DMS153 treated with DMSO at 0.1 percent for 48 hours (cell line): ENCODE results near the gene CTTN.
"Not testable (repeated sequence)": the region's sequence is repeated elsewhere in the genome, so short reads cannot be mapped to it uniquely, and the experiment has no call there.

ENCODE experiments used
- DNase-seq: peaks from one replicate; lab custom pipeline; 2025; ENCODE audit not compliant: unreplicated experiment; lab: John Stamatoyannopoulos, UW

CTTN gene

DNA sequence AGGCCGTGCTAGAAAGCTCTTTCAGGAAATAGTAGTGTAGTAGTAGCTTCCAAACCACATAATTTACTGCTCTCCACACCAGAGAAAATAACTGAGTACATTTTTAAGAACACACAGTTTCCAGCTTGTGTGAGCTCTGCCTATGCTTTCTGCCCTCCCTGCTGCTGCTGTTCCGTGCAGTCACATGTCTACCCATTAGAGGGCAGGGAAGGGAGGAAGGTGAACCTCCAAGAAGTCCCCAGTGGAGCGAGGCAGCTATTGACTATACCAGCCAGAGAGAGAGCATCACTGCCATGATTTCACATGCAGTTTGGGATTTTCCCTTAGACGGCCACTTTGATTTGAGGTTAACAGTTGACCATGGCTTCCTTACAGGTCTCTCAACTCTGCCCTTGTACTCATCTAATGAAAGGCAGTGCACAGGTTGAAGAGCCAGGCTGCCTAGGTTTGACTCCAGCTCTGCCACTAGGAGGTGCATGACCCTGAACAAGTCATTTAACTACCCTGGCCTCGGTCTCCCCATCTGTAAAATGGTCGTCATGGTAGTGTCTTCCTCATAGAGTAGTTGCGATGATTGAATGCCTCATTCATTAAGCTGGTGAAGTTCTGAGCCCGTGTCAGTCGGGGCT, 19.7 kb upstream of the CTTN start:
- no peak for DNase-seq

GRCh38 chr11:70381350-70381749, 17.0 kb upstream of the CTTN start:
- DNase-seq: no peak

GRCh38 chr11:70381872-70382861, 16.2 kb upstream of the CTTN start:
- DNase-seq: no peak

- DNase-seq: no peak
Measured at GRCh38 chr11:70383664-70384565, 14.4 kb upstream of the CTTN start.

DNA sequence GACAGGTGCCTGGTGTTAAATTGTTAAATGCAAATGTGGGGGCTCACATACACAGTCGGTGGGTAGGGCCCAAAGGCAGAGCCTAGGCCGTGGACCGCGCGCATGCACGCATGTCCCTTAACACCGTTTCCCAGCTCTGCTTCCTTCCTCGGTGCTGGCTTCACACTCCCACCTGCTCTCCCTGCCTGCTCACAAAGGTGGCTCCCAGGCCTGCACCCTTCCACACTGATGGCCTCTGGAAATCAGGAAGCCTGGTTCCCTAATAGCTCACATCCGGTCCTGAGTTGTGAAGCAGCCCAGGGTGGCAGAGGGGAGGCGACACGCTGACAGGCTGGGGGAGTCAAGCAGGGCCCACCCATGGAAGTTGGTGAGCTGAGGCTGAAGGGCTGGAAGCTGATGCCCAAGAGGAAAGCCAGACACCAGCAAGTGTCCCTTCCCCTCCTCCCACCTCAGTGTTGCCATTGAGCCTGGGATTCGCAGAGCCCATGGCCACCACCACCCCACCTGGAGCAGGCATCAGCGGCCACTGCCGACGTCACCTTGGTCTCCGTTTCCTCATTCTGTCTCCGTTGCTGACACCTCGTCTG, 13.7 kb upstream of the CTTN start:
- no peak for DNase-seq

DNA sequence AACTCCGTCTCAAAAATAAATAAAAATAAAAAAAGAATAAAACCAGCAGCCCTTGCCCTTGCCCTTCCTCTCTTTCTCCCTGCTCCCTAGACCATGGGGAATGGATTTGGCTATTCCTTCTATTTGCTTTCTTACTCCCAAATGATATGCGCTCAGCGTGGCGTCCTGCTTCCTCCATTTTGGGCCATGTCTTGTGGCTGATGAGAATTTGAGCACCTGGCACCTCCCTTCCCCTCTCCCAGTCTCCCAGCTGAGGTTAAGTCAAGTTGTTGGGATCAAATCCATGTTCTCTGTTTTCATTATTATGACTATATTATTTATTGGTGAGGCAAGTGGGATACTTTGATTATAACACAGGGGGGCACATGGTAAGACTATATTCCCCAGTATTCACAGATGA, 10.8 kb upstream of the CTTN start:
- no peak for DNase-seq

- DNase-seq: no peak
Measured at GRCh38 chr11:70389201-70389600, 9.1 kb upstream of the CTTN start.

DNA sequence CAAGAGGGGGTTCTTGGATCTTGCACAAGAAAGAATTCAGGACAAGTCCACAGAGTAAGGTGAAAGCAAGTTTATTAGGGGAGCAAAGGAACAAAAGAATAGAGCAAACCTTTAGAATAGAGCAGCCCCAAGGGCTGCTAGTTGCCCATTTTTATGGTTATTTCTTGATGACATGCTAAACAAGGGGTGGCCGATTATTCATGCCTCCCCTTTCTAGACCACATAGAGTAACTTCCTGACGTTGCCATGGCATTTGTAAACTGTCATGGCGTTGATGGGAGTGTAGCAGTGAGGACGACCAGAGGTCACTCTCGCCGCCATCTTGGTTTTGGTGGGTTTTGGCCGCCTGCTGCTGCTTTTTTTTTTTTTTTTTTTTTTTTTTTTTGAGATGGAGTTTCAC, 7.4 kb upstream of the CTTN start:
- DNase-seq: not testable (repeated sequence)

GRCh38 chr11:70394211-70394950, 3.9 kb upstream of the CTTN start:
- DNase-seq: no peak

GRCh38 chr11:70397336-70397982, 870 bp upstream of the CTTN start:
- DNase-seq: no peak

GRCh38 chr11:70398834-70399680, 728 bp downstream of the CTTN start:
- DNase-seq: no peak

GRCh38 chr11:70399681-70400112, 1.4 kb downstream of the CTTN start:
- DNase-seq: no peak

DNA sequence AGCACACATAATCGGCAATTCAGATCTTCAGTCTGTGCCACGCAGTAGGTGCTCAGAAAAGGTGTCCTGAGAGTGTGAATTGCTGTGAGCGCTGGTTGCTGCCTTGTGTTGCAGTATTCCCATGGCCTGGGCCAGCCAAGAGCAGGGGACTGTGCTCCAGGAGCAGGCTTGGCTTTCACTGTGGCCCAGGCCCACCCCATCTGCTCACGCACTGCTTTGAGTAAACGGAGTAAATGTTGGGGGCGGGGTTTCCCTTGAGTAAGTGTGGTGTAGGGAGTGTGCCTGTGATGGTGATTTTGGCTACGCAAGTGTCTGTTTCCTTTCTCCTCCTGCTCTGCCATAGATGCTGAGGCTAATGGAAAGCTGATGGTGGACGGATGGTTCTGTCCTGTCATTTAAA, 2.3 kb downstream of the CTTN start:
- DNase-seq: no peak

DNA sequence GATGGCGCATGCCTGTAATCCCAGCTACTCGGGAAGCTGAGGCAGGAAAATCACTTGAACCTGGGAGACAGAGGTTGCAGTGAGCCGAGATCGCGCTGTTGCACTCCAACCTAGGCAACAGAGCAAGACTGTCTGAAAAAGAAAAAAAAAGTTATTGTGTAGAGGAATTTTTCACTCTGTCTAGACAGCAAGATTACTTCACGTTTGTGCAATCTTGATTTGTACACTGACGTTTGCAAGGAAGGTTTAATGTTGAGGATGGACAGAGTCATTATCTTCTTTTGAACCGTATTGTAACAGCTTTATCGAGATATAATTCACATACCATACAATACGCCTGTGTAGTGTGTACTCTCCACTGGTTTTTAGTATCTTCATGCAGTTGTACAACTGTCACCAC, 3.7 kb downstream of the CTTN start:
- DNase-seq: no peak

GRCh38 chr11:70402685-70403084, 4.4 kb downstream of the CTTN start:
- DNase-seq: no peak

- no peak for DNase-seq
Measured at GRCh38 chr11:70404244-70404643, 5.9 kb downstream of the CTTN start.

DNA sequence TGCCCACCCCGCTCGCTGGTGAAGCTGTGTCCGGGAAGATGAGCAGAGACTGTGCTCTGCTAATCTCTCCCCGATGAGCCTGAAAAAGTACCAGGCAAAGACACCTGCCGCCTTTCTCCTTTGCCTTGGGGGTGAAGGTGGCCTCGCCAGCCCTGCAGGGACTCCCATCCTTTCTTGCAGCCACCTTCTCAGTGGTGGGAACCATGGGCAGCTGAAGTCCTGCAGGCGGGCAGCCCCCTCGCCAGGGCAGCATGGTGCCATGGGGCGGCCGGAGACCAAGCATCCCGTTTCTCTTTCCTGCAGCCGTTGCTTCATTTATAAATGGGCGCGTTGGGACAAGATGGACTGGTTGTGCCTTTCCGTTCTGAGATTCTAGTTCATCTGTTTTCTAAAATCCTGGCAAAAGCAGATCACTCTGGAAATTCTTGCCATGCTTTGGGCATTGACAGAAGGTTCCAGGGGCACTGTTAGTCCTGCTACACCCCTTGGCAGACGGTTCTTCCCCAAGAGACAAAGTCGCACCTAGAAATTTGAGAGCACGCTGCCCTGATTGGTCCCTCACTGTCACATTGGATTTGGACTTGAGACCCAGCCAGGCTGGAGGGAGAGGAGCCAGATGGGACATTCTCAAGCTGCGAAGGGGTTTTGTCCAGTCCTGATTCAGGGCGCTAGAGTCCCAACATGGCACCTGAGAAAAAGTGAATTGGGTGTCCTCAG, 7.5 kb downstream of the CTTN start:
- DNase-seq: no peak

GRCh38 chr11:70407121-70407520, 8.8 kb downstream of the CTTN start:
- no peak for DNase-seq
